Ectodermal cell (in vitro differentiated cells): Measurements from ENCODE around the gene S100A1.
"Not testable (repeated sequence)": the region's sequence is repeated elsewhere in the genome, so short reads cannot be mapped to it uniquely, and the experiment has no call there.

Experiments used
- H3K27ac ChIP-seq: 2 replicates; pipeline ENCODE4 v1.7.0; 2013; ENCODE audit warnings: mild to moderate bottlenecking, low read depth, low read length; ENCODE audit not compliant: insufficient read depth, poor library complexity, severe bottlenecking
- H3K27me3 ChIP-seq: 2 replicates; pipeline ENCODE4 v1.7.0; 2013; ENCODE audit warnings: mild to moderate bottlenecking, low read length; ENCODE audit not compliant: insufficient read depth, control insufficient read depth, poor library complexity, severe bottlenecking
- H3K36me3 ChIP-seq: one replicate; pipeline ENCODE4 v1.7.0; 2013; ENCODE audit warnings: low read length; ENCODE audit not compliant: control insufficient read depth, insufficient read depth
- H3K4me1 ChIP-seq: one replicate; pipeline ENCODE4 v1.7.0; 2013; ENCODE audit warnings: low read length; ENCODE audit not compliant: control insufficient read depth, insufficient read depth
- H3K4me3 ChIP-seq: 2 replicates; pipeline ENCODE4 v1.7.0; 2013; ENCODE audit warnings: low read depth, low read length, control low read depth; ENCODE audit not compliant: insufficient read depth
- H3K9me3 ChIP-seq: 2 replicates; pipeline ENCODE4 v1.7.0; 2013; ENCODE audit warnings: mild to moderate bottlenecking, low read length, moderate library complexity; ENCODE audit not compliant: control insufficient read depth
- WGBS, 2 experiments: methylation state at CpG; one replicate each; pipeline ENCODE4 v1.1.7; 2013; ENCODE audit warnings: missing lambda C conversion rate in 2 of 2; 5-methylcytosine and 5-hydroxymethylcytosine counted together

Gene S100A1

GRCh38 chr1:153640213-153640612 is 12.0 kb downstream of the S100A1 start:
- H3K27ac ChIP-seq, H3K4me3 ChIP-seq, H3K27me3 ChIP-seq, H3K9me3 ChIP-seq, H3K4me1 ChIP-seq: not testable (repeated sequence)
- H3K36me3 ChIP-seq: peaks cover 77% of the 10 kb centered on the region
- 95 to 97% methylated on average over 5 of the region's 5 CpGs for WGBS, 2 experiments

- no peak overlapping the region for H3K4me3 ChIP-seq
- H3K4me1 ChIP-seq: no peaks in the 10 kb centered on the region
- H3K27me3 ChIP-seq: no peaks in the 10 kb centered on the region
- no peak overlapping the region for H3K27ac ChIP-seq
- peaks cover 83% of the 10 kb centered on the region for H3K36me3 ChIP-seq
- 81 to 82% methylated on average over 6 of the region's 6 CpGs for WGBS, 2 experiments
- no peaks in the 10 kb centered on the region for H3K9me3 ChIP-seq
Observed at GRCh38 chr1:153640861-153641260, 12.6 kb downstream of the S100A1 start.

- Histone ChIP-seq H3K4me1 (no peaks in the 10 kb centered on the region), H3K27ac (no peak overlapping the region), H3K27me3 (no peaks in the 10 kb centered on the region), H3K9me3 (no peaks in the 10 kb centered on the region), H3K4me3 (no peak overlapping the region), H3K36me3 (peaks cover 75% of the 10 kb centered on the region)
- WGBS, 2 experiments: 93 to 99% methylated on average over 10 to 11 of the region's 11 CpGs
Observed at GRCh38 chr1:153642161-153642560, 13.9 kb downstream of the S100A1 start.

DNA sequence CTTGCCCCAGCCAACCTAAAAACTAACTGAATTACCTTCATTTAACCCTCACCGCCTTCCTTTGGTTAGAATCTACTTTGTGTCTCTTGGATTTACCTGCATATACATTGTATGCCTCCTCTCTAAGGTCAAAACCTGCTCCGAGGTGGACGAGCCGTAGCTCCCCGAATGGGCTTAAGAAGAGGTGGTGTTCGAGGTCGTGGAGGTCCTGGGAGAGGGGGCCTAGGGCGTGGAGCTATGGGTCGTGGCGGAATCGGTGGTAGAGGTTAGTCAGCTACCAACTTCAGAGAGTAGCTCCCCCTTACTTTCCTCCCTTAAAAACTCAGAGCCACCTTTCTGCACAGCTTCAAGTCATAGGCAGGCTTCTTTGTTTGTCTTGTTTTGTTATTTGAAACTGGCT is 14.9 kb downstream of the S100A1 start:
- Histone ChIP-seq H3K4me1 (no peaks in the 10 kb centered on the region), H3K36me3 (peaks cover 68% of the 10 kb centered on the region), H3K9me3 (no peaks in the 10 kb centered on the region), H3K27ac (no peak overlapping the region), H3K4me3 (no peak overlapping the region), H3K27me3 (no peaks in the 10 kb centered on the region)
- 93 to 96% methylated on average over 11 of the region's 11 CpGs for WGBS, 2 experiments

GRCh38 chr1:153643816-153644215 is 15.6 kb downstream of the S100A1 start:
- H3K36me3 ChIP-seq: peaks cover 61% of the 10 kb centered on the region

GRCh38 chr1:153646672-153647345 is 18.6 kb downstream of the S100A1 start:
- Histone ChIP-seq H3K4me1 (no peaks in the 10 kb centered on the region), H3K27ac (no peak overlapping the region), H3K4me3 (no peak overlapping the region), H3K9me3 (no peaks in the 10 kb centered on the region), H3K36me3 (peaks cover 32% of the 10 kb centered on the region), H3K27me3 (no peaks in the 10 kb centered on the region)
- 89 to 94% methylated on average over 5 of the region's 5 CpGs for WGBS, 2 experiments

More at GRCh38 chr1:153643816-153644215, 15.6 kb downstream of the S100A1 start:
- Histone ChIP-seq H3K4me1 (no peaks in the 10 kb centered on the region), H3K4me3 (no peak overlapping the region), H3K27me3 (no peaks in the 10 kb centered on the region), H3K27ac (no peak overlapping the region), H3K9me3 (no peaks in the 10 kb centered on the region)

- 66 to 68% methylated on average over 2 of the region's 2 CpGs for WGBS, 2 experiments
- no peak overlapping the region for H3K27ac ChIP-seq
- H3K36me3 ChIP-seq: peaks cover 27% of the 10 kb centered on the region
- no peaks in the 10 kb centered on the region for H3K9me3 ChIP-seq
- H3K4me1 ChIP-seq: no peaks in the 10 kb centered on the region
- no peaks in the 10 kb centered on the region for H3K27me3 ChIP-seq
- H3K4me3 ChIP-seq: no peak overlapping the region
Observed at GRCh38 chr1:153647346-153647714, 19.1 kb downstream of the S100A1 start.

DNA sequence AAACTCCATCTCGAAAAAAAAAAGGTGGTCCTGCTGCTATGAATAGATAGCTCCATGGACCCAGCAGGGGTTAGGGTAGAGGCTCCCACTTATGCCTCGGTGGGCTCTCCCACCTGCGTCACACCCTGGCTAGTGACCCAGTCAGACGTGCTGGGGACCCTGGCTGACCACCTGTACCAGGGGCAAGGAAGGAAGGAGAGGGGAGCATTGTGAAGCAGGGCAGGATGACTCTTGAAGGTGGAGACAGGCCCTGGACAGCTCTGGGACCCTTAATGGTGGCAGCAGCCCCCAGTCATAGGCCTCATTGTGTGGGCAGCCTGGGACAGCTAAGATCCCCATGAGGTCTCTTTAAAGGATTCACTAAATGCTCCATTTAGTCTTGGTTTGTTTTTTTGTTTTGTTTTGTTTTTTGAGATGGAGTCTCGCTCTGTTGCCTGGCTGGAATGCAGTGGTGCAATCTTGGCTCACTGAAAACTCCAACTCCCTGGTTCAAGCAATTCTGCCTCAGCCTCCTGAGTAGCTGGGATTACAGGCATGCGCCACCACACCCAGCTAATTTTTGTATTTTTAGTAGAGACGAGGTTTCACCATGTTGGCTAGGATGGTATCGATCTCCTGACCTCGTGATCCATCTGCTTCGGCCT is 19.9 kb downstream of the S100A1 start:
- Histone ChIP-seq H3K27me3 (no peaks in the 10 kb centered on the region), H3K9me3 (no peaks in the 10 kb centered on the region), H3K36me3 (peaks cover 19% of the 10 kb centered on the region), H3K4me1 (no peaks in the 10 kb centered on the region), H3K4me3 (no peak overlapping the region), H3K27ac (no peak overlapping the region)
- WGBS, 2 experiments: 80 to 86% methylated on average over 10 of the region's 10 CpGs

- 57 to 62% methylated on average over 3 of the region's 3 CpGs for WGBS, 2 experiments
- no peak overlapping the region for H3K27ac ChIP-seq
- no peaks in the 10 kb centered on the region for H3K4me1 ChIP-seq
- H3K4me3 ChIP-seq: no peak overlapping the region
- H3K27me3 ChIP-seq: no peaks in the 10 kb centered on the region
- H3K9me3 ChIP-seq: no peaks in the 10 kb centered on the region
- peaks cover 11% of the 10 kb centered on the region for H3K36me3 ChIP-seq
Observed at GRCh38 chr1:153649137-153649862, 21.1 kb downstream of the S100A1 start.

- H3K27ac ChIP-seq: no peak overlapping the region
- WGBS, 2 experiments: 92 to 93% methylated on average over 2 of the region's 2 CpGs
- no peaks in the 10 kb centered on the region for H3K4me1 ChIP-seq
- H3K36me3 ChIP-seq: peaks cover 10% of the 10 kb centered on the region
- H3K27me3 ChIP-seq: no peaks in the 10 kb centered on the region
- no peaks in the 10 kb centered on the region for H3K9me3 ChIP-seq
- no peak overlapping the region for H3K4me3 ChIP-seq
Observed at GRCh38 chr1:153649863-153650235, 21.6 kb downstream of the S100A1 start.
